AG09319 (cell line): ENCODE measurements around the gene ADGRL3.
"Not testable (repeated sequence)": the region's sequence is repeated elsewhere in the genome, so short reads cannot be mapped to it uniquely, and the experiment has no call there.

ENCODE experiments used
- DNase-seq: peaks from one replicate; pipeline ENCODE4 v3.0.0-alpha.2; 2010; ENCODE audit warnings: low read depth; ENCODE audit errors: extremely low read depth
- CTCF ChIP-seq: IDR thresholded peaks from 2 replicates; pipeline ENCODE4 v1.5.1; 2011; ENCODE audit warnings: low read depth, mild to moderate bottlenecking, inconsistent platforms, low read length, moderate library complexity

Gene ADGRL3

GRCh38 chr4:61753739-61754138, 553.6 kb downstream of the ADGRL3 start:
- no peak for DNase-seq
- no peak for TF ChIP-seq CTCF

GRCh38 chr4:61756937-61757336, 556.8 kb downstream of the ADGRL3 start:
- DNase-seq = not testable (repeated sequence)

- not testable (repeated sequence) for DNase-seq
Measured at GRCh38 chr4:61757983-61758382, 557.9 kb downstream of the ADGRL3 start.

GRCh38 chr4:61758596-61758995, 558.5 kb downstream of the ADGRL3 start:
- DNase-seq = not testable (repeated sequence)

- not testable (repeated sequence) for DNase-seq
Measured at GRCh38 chr4:61759245-61759644, 559.1 kb downstream of the ADGRL3 start.

- DNase-seq = not testable (repeated sequence)
Measured at GRCh38 chr4:61759885-61760284, 559.8 kb downstream of the ADGRL3 start.

GRCh38 chr4:61760820-61761219, 560.7 kb downstream of the ADGRL3 start:
- no peak for TF ChIP-seq CTCF

GRCh38 chr4:61762722-61763627, 562.8 kb downstream of the ADGRL3 start:
- TF ChIP-seq CTCF = no peak
- no peak for DNase-seq

More at GRCh38 chr4:61760820-61761219, 560.7 kb downstream of the ADGRL3 start:
- DNase-seq = no peak

GRCh38 chr4:61763682-61764081, 563.6 kb downstream of the ADGRL3 start:
- no peak for DNase-seq

GRCh38 chr4:61764090-61764489, 564.0 kb downstream of the ADGRL3 start:
- not testable (repeated sequence) for DNase-seq

More at GRCh38 chr4:61763682-61764081, 563.6 kb downstream of the ADGRL3 start:
- TF ChIP-seq CTCF = no peak

GRCh38 chr4:61769444-61770167, 569.5 kb downstream of the ADGRL3 start:
- not testable (repeated sequence) for DNase-seq
